ENCODE measurements around the gene DYNLL1. TPM values are rescaled to one million over a fixed set of nuclear protein-coding genes. Genes with fewer than 3 reads are reported as not detected.
"Not testable (repeated sequence)": the region's sequence is repeated elsewhere in the genome, so short reads cannot be mapped to it uniquely, and the experiment has no call there.

DYNLL1 gene
- 186 and 248 TPM in 2 replicates for total RNA-seq
- 534 and 546 TPM in 2 replicates for polyA plus RNA-seq

DNA sequence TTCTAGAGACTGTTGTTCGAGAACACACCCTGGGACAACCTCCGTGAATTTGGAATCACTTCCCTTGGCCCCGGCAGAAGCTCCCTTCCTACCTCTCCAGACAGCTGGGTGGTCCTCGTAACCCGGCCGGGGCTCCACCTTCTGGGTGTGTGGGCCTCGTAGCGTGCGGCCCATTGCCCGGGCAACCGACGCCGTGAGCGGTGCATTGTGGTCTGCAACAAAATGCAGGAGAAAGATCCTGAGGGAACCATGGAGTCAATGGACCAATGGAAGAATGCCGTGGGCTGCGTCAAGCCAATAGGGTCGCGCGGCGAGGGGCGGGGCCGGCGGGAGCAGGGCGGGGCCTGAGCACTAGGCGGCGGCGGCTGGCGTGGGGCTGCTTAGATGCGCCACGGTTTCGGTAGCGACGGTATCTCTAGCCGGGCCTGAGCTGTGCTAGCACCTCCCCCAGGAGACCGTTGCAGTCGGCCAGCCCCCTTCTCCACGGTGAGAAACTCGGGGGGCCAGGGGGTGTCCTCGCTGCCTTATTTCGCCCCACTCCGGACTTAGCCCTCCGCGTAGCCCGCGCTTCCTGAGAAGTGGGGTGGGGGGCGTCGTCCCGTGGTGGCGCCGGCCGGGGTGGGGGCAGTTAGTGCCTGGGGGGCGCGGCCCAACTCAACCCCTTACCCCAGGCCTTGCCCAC, at the start of gene DYNLL1:
DYNLL1 (plus strand) TSS at position 383 of the 682 bp plus-strand sequence. CDS start 309 bp downstream, outside the sequence.
- DNase-seq (ENCODE audit: low read depth in 1 of 2, low spot score in 1 of 2) = peak; percentile 98
- TF ChIP-seq, protein P1, sequence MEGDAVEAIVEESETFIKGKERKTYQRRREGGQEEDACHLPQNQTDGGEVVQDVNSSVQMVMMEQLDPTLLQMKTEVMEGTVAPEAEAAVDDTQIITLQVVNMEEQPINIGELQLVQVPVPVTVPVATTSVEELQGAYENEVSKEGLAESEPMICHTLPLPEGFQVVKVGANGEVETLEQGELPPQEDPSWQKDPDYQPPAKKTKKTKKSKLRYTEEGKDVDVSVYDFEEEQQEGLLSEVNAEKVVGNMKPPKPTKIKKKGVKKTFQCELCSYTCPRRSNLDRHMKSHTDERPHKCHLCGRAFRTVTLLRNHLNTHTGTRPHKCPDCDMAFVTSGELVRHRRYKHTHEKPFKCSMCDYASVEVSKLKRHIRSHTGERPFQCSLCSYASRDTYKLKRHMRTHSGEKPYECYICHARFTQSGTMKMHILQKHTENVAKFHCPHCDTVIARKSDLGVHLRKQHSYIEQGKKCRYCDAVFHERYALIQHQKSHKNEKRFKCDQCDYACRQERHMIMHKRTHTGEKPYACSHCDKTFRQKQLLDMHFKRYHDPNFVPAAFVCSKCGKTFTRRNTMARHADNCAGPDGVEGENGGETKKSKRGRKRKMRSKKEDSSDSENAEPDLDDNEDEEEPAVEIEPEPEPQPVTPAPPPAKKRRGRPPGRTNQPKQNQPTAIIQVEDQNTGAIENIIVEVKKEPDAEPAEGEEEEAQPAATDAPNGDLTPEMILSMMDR (IDR thresholded peaks at IDR 0.05; ENCODE audit: low read depth, low read length) = no peak
- H3K27ac ChIP-seq = peak within 1 kb of the TSS; percentile 74

DNA sequence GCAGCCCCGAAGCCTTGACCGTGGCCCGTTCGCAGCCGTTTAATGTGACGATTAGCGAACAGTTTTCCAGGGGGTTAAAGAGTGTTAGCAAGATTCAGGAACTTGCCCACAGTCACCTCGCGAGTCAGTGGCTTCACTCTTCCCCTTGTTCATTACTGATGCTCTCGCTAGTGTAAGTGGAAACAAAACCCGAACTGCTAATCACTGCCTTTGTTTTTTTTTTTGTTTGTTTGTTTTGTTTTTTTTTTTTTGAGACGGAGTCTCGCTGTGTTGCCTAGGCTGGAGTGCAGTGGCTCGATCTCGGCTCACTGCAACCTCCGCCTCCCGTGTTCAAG, 49.1 kb upstream of the DYNLL1 start:
- Histone ChIP-seq H3K4me3 (peak overlapping the region; percentile 95), H3K27ac (peak overlapping the region; percentile 95), H3K4me1 (ENCODE audit: low read depth) (peaks cover 15% of the 10 kb centered on the region), H3K36me3 (peaks cover 24% of the 10 kb centered on the region)
- H3K27me3 ChIP-seq; H3K9me3 ChIP-seq (ENCODE audit: low read depth); DNase-seq (ENCODE audit: low read depth in 1 of 2, low spot score in 1 of 2): not testable (repeated sequence)

More for the DNA sequence above, at the start of gene DYNLL1:
- Histone ChIP-seq H3K36me3 (peaks cover 12% of the 10 kb centered on the region), H3K4me3 (peak within 1 kb of the TSS; percentile 88), H3K9me3 (ENCODE audit: low read depth) (no peaks in the 10 kb centered on the region), H3K4me1 (ENCODE audit: low read depth) (peaks cover 7% of the 10 kb centered on the region), H3K27me3 (no peaks in the 10 kb centered on the region)

DNA sequence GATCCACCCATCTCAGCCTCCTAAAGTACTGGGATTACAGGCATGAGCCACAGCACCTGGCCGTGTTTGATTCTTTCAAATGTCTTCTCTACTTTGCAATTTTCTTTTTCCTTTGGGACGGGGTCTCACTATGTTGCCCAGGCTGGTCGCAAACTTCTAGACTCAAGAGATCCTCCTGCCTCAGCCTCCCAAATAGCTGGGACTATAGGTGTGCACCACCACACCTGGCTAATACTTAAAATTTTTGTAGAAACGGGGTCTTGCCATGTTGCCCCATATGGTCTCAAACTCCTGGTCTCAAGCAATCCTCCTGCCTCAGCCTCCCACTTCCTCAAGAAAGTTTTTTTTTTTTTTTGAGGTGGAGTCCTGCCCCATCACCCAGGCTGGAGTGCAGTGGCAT, 47.9 kb upstream of the DYNLL1 start:
- H3K27ac ChIP-seq = no peak overlapping the region
- no peak overlapping the region for H3K4me3 ChIP-seq
- H3K4me1 ChIP-seq (ENCODE audit: low read depth) = peaks cover 15% of the 10 kb centered on the region
- H3K36me3 ChIP-seq = peaks cover 20% of the 10 kb centered on the region
- no peak for DNase-seq (ENCODE audit: low read depth in 1 of 2, low spot score in 1 of 2)
- no peaks in the 10 kb centered on the region for H3K27me3 ChIP-seq
- TF ChIP-seq, protein P1 (IDR thresholded peaks at IDR 0.05; ENCODE audit: low read depth, low read length) = no peak
- H3K9me3 ChIP-seq (ENCODE audit: low read depth) = no peaks in the 10 kb centered on the region

DNA sequence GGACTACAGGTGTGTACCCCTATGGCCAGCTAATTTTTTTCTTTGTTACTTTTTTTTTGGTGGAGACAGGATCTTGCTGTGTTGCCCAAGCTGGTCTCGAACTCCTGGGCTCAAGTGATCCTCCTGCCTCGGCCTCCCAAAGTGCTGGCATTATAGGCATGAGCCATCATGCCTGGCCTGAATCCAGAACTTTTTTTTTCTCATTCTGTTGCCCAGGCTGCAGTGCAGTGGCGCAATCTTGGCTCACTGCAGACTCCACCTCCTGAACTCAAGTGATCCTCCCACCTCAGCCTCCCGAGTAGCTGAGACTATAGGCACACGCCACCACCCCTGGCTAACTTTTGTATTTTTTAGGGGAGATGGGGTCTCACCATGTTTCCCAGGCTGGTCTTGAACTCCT, 43.4 kb upstream of the DYNLL1 start:
- H3K36me3 ChIP-seq = peaks cover 24% of the 10 kb centered on the region
- not testable (repeated sequence) for H3K27ac ChIP-seq; H3K4me1 ChIP-seq (ENCODE audit: low read depth); H3K27me3 ChIP-seq; H3K4me3 ChIP-seq; H3K9me3 ChIP-seq (ENCODE audit: low read depth)
- DNase-seq (ENCODE audit: low read depth in 1 of 2, low spot score in 1 of 2) = peak in 1 of 2 donors; percentile 32

DNA sequence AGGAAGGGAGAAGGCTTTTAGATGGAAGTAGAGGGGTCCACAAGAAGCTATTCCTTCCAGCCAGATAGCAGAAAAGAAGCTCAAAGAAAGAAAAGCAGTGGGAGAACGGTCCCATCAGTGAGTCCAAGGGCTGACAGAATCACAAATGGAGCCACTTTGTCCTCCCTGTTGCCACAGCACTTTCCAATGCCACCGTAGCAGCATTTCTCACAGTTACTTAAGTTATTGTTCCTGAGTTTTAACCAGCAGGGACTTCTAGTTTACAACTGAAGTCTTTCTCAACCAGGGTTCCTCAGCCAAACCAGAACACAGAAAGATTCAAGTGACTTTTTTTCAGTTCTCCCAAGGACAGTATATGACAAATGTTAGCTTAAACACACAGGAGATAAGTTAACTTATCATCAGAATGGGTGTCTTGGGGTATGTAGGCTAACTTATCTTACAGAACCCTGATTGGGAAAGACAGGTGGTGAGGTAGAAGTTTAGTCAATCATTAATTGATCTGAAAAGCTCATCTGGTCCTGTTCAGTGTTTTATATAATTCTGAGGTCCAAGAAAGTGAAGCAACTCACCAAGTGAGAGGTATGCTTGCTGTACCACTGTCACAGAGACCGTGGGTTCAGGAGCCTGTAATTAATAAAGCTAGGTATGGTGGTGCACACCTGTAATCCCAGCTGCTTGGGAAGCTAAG, 42.7 kb upstream of the DYNLL1 start:
- no peak overlapping the region for H3K27ac ChIP-seq
- H3K4me1 ChIP-seq (ENCODE audit: low read depth) = no peaks in the 10 kb centered on the region
- H3K27me3 ChIP-seq = no peaks in the 10 kb centered on the region
- no peak overlapping the region for H3K4me3 ChIP-seq
- H3K36me3 ChIP-seq = peaks cover 23% of the 10 kb centered on the region
- no peak for DNase-seq (ENCODE audit: low read depth in 1 of 2, low spot score in 1 of 2)
- no peaks in the 10 kb centered on the region for H3K9me3 ChIP-seq (ENCODE audit: low read depth)
- TF ChIP-seq, protein P1 (IDR thresholded peaks at IDR 0.05; ENCODE audit: low read depth, low read length) = no peak

DNA sequence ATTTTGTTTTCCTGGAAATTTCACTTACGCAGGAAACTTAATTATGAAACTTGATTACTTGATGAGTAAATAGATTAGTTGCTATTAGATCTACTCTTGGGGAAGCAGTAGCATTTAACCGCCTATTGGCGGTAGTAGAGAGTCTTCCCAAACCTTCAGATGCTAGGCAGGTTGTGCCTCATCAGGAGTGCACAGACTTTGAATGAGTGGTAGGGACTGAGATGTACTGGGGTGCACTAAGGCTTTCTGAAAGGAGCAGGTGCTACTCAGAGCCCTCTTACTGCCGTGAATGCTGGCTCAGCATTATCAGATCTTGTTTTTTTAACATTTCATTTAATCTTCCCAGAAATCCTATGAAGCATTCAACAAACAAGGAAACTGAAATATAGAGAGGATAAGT, 41.9 kb upstream of the DYNLL1 start:
- TF ChIP-seq, protein P1 (IDR thresholded peaks at IDR 0.05; ENCODE audit: low read depth, low read length) = peak; percentile 68
- H3K9me3 ChIP-seq (ENCODE audit: low read depth) = no peaks in the 10 kb centered on the region
- peak; percentile 21 to 34 for DNase-seq (ENCODE audit: low read depth in 1 of 2, low spot score in 1 of 2)
- peaks cover 31% of the 10 kb centered on the region for H3K36me3 ChIP-seq
- H3K27ac ChIP-seq = no peak overlapping the region
- no peaks in the 10 kb centered on the region for H3K27me3 ChIP-seq
- no peaks in the 10 kb centered on the region for H3K4me1 ChIP-seq (ENCODE audit: low read depth)
- no peak overlapping the region for H3K4me3 ChIP-seq

Data from cardiac muscle cell (in vitro differentiated cells and primary cell).